Vagina (tissue), 2 donors: Measurements from ENCODE around the gene STX16. TPM values are rescaled to one million over a fixed set of nuclear protein-coding genes. Genes with fewer than 3 reads are reported as not detected.

ENCODE experiments used
- DNase-seq, 2 donors: peaks; one replicate each; pipeline ENCODE4 v3.0.0-alpha.2; 2017; ENCODE audit errors: extremely low spot score in 2 of 2
- H3K27ac ChIP-seq: fragments of 200-600 bp; sonication (generic); one replicate; pipeline ENCODE4 v1.5.1; 2019
- H3K27me3 ChIP-seq: fragments of 200-600 bp; sonication (generic); one replicate; pipeline ENCODE4 v1.5.1; 2019
- H3K36me3 ChIP-seq, 2 donors: fragments of 200-600 bp; sonication (generic); one replicate each; pipeline ENCODE4 v1.5.1; 2017 to 2019
- H3K4me1 ChIP-seq: fragments of 200-600 bp; sonication (generic); one replicate; pipeline ENCODE4 v1.5.1; 2019
- H3K4me3 ChIP-seq, 2 donors: fragments of 200-600 bp; sonication (generic); 1 replicate in 1 of 2; 2 replicates in 1 of 2; pipeline ENCODE4 v1.5.1; 2016 to 2019
- H3K9me3 ChIP-seq: fragments of 200-600 bp; sonication (generic); one replicate; pipeline ENCODE4 v1.5.1; 2019
- POLR2A ChIP-seq, 2 donors: fragments of 450-650 bp; IDR thresholded peaks; one replicate each; pipeline ENCODE4 v1.6.1; 2017; ENCODE audit warnings: antibody characterized with exemption in 2 of 2, mild to moderate bottlenecking in 2 of 2, moderate library complexity in 2 of 2
- POLR2AphosphoS5 ChIP-seq, 2 donors: sonication (generic); formaldehyde crosslinking; IDR thresholded peaks; one replicate each; pipeline ENCODE4 v1.9.0; 2017; ENCODE audit warnings: antibody characterized with exemption in 2 of 2, mild to moderate bottlenecking in 2 of 2, low read depth in 1 of 2; ENCODE audit not compliant: insufficient read depth in 1 of 2
- intact Hi-C: fragments of 100-400 bp; cut with DNase I; formaldehyde crosslinking; loops from one replicate; pipeline ENCODE4 v1.15.1; 2023
- total RNA-seq: library from RNA; depleted of rRNA; stranded (reverse); fragments of >200 nt; gene quantifications from one replicate; pipeline ENCODE4 v1.2.3, GENCODE V29; 2016
- TF ChIP-seq, protein P1 (sequence below), 3 experiments: fragments of 450-650 bp in 2 of 3; fragments of 200-600 bp in 1 of 3; sonication (generic) in 1 of 3; IDR thresholded peaks; one replicate each; pipeline ENCODE4 v1.5.1; 2017 to 2019; ENCODE audit warnings: antibody characterized with exemption in 3 of 3, mild to moderate bottlenecking in 2 of 3, moderate library complexity in 2 of 3

The STX16 gene
- total RNA-seq, 1 donor from 2014 or later: 49.4 TPM

DNA sequence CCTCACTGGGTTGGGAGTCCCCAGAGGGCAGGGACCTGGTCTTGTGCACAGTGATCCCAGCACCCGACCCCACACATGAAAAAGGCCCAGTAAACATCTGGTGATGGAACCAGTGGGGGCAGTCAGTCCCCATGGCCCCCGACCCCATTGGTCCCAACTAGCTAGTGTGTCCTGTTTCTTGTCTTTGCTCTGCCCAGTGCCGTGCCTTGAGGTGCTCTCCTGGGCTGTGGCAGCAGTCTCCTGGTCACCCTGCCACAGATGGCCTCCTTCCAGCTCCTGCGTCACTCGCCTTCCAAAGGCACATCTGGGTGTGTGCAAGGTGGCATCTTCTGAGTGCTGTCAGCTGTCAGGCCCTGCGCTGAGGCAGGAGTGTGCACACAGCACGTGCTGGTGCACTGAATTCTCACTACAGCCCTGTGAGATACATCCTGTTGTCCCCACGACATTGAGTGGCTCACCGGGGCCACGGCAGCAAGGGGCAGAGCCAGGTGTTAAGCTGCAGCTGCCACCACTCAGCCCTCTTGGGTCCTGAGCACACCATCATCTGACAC, 45.4 kb downstream of the STX16 start:
- DNase-seq: no peak
- Histone ChIP-seq H3K27ac (no peak overlapping the region), H3K36me3 (peaks cover 0 to 33% of the 10 kb centered on the region in 2 donors), H3K4me1 (peaks cover 27% of the 10 kb centered on the region), H3K27me3 (no peaks in the 10 kb centered on the region), H3K9me3 (no peaks in the 10 kb centered on the region), H3K4me3 (no peak overlapping the region)
- intact Hi-C loops: no loop called here
- TF ChIP-seq POLR2AphosphoS5 (IDR thresholded peaks at IDR 0.05; ENCODE audit: insufficient read depth in 1 of 2, low read depth in 1 of 2): no peak
- TF ChIP-seq, protein P1, sequence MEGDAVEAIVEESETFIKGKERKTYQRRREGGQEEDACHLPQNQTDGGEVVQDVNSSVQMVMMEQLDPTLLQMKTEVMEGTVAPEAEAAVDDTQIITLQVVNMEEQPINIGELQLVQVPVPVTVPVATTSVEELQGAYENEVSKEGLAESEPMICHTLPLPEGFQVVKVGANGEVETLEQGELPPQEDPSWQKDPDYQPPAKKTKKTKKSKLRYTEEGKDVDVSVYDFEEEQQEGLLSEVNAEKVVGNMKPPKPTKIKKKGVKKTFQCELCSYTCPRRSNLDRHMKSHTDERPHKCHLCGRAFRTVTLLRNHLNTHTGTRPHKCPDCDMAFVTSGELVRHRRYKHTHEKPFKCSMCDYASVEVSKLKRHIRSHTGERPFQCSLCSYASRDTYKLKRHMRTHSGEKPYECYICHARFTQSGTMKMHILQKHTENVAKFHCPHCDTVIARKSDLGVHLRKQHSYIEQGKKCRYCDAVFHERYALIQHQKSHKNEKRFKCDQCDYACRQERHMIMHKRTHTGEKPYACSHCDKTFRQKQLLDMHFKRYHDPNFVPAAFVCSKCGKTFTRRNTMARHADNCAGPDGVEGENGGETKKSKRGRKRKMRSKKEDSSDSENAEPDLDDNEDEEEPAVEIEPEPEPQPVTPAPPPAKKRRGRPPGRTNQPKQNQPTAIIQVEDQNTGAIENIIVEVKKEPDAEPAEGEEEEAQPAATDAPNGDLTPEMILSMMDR (IDR thresholded peaks at IDR 0.05): no peak
- no peak for TF ChIP-seq POLR2A (IDR thresholded peaks at IDR 0.05)

DNA sequence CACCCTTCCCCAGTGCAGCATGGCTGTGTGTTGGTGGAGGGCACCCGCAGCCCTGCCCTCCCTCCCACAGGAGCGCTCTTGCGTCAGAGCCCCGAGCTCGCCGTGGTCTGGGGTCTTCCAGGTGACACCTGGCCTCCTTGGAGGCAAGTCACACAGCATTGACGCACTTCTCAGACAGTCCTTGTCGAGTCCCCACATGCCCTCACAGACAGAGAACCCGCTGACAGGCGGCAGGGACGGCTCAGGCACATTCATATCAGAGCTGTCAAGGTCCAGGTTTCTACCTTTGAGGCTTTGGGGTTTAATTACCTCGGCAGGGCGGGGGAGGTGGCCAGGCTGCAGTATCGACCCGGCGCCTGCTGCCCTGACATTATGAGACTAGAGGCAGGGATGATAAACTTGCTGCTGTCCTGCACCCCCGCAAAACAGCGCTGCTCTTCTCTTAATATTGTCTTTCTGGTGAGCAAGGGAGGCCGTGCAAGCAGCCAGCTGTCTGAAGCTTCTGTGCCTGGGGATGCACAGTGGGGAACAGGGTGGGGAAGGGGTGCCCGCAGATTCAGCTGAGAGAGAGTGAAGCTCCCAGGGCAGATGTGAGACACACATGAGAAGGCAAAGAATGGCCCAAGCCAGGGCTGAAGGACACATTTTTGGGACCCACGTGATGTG, 46.3 kb downstream of the STX16 start:
- H3K4me3 ChIP-seq: no peak overlapping the region
- no peak for DNase-seq
- intact Hi-C loops: no loop called here
- no peaks in the 10 kb centered on the region for H3K9me3 ChIP-seq
- H3K27me3 ChIP-seq: no peaks in the 10 kb centered on the region
- peaks cover 18% of the 10 kb centered on the region for H3K4me1 ChIP-seq
- TF ChIP-seq POLR2A (IDR thresholded peaks at IDR 0.05) (no peak), POLR2AphosphoS5 (IDR thresholded peaks at IDR 0.05; ENCODE audit: insufficient read depth in 1 of 2, low read depth in 1 of 2) (no peak)
- TF ChIP-seq, protein P1 (IDR thresholded peaks at IDR 0.05): no peak
- H3K36me3 ChIP-seq: peaks cover 0 to 41% of the 10 kb centered on the region in 2 donors
- H3K27ac ChIP-seq: no peak overlapping the region

DNA sequence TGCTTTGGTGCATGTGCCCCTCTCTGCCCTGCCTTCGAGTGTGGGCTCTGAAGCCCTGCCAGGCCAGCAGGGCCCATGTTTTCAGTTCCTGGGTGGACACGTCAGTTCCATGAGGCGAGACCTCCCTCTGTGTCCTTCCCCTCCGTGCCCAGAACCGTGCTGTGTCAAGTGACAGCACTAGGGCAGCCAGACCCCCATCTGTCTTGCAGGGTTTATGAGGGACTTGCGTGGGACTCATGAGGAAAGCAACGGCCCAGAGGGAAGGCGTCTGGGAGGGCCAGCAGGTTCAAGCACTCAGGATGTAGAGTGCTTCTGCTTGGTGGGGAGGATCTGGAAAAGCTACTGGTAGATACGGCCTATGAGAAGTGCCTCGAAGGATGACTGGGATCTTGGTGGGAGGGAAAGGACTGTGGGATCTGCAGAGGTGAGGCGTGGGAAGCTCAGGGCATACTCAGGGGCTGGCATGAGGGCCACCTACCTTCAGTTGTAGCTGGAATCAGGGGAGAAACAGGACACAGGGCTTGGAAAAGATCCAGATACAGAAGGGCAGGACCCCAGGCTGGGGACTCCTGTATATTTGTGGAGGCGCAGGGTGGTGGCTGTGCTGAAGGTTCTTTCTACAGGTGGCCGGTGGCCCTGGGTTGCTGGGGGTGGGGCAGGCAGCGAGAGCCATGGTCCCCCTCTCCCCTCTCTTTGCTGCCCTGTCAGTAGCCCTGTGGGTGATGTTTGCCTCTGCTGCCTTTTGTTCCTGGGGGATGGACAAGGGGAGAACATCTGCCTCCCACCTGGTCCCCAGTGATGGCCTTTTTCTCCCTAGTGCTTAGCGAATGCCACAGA, 47.0 kb downstream of the STX16 start:
- H3K36me3 ChIP-seq: peaks cover 0 to 41% of the 10 kb centered on the region in 2 donors
- intact Hi-C loops: no loop called here
- no peaks in the 10 kb centered on the region for H3K27me3 ChIP-seq
- no peaks in the 10 kb centered on the region for H3K9me3 ChIP-seq
- TF ChIP-seq, protein P1 (IDR thresholded peaks at IDR 0.05): no peak
- TF ChIP-seq POLR2AphosphoS5 (IDR thresholded peaks at IDR 0.05; ENCODE audit: insufficient read depth in 1 of 2, low read depth in 1 of 2) (no peak), POLR2A (IDR thresholded peaks at IDR 0.05) (no peak)
- DNase-seq: no peak
- no peak overlapping the region for H3K4me3 ChIP-seq
- peaks cover 18% of the 10 kb centered on the region for H3K4me1 ChIP-seq
- H3K27ac ChIP-seq: no peak overlapping the region

DNA sequence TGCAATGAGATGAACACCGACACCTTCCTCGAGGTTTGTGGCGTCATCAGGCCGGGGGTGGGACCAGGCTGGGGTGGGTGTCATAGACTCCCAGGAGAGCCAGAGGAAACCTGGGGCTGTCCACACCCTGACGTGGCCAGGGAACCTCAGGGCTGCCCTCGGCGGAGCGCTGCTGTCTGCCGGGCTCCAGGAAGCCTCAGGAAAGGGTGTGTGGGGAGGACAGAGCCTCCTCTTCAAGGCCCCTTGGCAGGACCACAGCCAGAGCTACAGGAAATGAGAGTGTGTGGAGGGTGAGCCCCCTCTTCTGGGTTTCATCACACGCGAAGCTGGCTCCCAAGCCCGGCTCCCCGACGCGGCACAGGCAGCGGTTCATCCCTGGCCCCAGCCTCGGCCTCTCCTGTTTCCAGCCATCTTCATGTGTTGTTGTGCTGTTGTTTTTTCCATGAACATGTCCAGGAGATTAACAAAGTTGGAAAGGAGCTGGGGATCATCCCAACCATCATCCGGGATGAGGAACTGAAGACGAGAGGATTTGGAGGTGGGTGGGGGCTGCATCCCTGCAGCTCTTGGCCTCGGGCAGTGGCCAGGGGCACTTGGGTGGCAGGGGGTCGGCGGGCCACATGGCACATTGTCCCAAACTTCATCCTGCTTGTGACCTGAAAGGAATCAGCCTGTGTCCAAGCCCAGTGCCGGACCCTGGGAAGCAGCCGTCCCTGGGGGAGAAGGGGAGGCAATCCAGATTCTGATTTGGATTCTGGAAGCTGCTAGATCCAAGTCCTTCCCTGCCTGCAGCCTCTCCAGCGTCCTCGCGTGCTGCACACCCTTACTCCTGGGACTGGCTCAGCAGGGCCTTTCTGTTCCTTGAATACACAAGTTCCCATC, 47.9 kb downstream of the STX16 start:
- intact Hi-C loops: no loop called here
- H3K9me3 ChIP-seq: no peaks in the 10 kb centered on the region
- peaks cover 0 to 50% of the 10 kb centered on the region in 2 donors for H3K36me3 ChIP-seq
- TF ChIP-seq, protein P1 (IDR thresholded peaks at IDR 0.05): no peak
- TF ChIP-seq POLR2A (IDR thresholded peaks at IDR 0.05): no peak
- peaks cover 9% of the 10 kb centered on the region for H3K4me1 ChIP-seq
- no peak overlapping the region for H3K4me3 ChIP-seq
- H3K27ac ChIP-seq: no peak overlapping the region
- H3K27me3 ChIP-seq: no peaks in the 10 kb centered on the region
- DNase-seq: no peak
